Subcutaneous abdominal adipose tissue (tissue), 5 donors: ENCODE data around the gene SLC18A3.

Experiments used
- H3K27ac ChIP-seq: one replicate; pipeline ENCODE4 v1.7.0; 2013; ENCODE audit warnings: low read depth, mild to moderate bottlenecking, inconsistent platforms, low read length, moderate library complexity
- H3K27me3 ChIP-seq, 5 donors: one replicate each; pipeline ENCODE4 v1.7.0; 2013; ENCODE audit warnings: low read length in 5 of 5, inconsistent platforms in 1 of 5; ENCODE audit not compliant: control insufficient read depth in 5 of 5, insufficient read depth in 4 of 5
- H3K36me3 ChIP-seq, 5 donors: one replicate each; pipeline ENCODE4 v1.7.0; 2013; ENCODE audit warnings: low read length in 5 of 5; ENCODE audit not compliant: control insufficient read depth in 5 of 5, insufficient read depth in 5 of 5
- H3K4me1 ChIP-seq, 5 donors: one replicate each; pipeline ENCODE4 v1.7.0; 2013; ENCODE audit warnings: low read length in 5 of 5, mild to moderate bottlenecking in 3 of 5, moderate library complexity in 1 of 5; ENCODE audit not compliant: control insufficient read depth in 5 of 5, insufficient read depth in 5 of 5
- H3K4me3 ChIP-seq, 5 donors: one replicate each; pipeline ENCODE4 v1.7.0; 2013; ENCODE audit warnings: low read length in 5 of 5, low read depth in 1 of 5
- H3K9ac ChIP-seq, 5 donors: one replicate each; pipeline ENCODE4 v1.7.0; 2013; ENCODE audit warnings: low read length in 5 of 5, mild to moderate bottlenecking in 4 of 5, moderate library complexity in 3 of 5
- H3K9me3 ChIP-seq, 5 donors: one replicate each; pipeline ENCODE4 v1.7.0; 2013; ENCODE audit warnings: low read length in 5 of 5; ENCODE audit not compliant: control insufficient read depth in 5 of 5
- donor health status: healthy.
- donor health status: healthy.
- donor health status: healthy.
- donor health status: healthy.
- donor health status: healthy.

SLC18A3 gene

DNA sequence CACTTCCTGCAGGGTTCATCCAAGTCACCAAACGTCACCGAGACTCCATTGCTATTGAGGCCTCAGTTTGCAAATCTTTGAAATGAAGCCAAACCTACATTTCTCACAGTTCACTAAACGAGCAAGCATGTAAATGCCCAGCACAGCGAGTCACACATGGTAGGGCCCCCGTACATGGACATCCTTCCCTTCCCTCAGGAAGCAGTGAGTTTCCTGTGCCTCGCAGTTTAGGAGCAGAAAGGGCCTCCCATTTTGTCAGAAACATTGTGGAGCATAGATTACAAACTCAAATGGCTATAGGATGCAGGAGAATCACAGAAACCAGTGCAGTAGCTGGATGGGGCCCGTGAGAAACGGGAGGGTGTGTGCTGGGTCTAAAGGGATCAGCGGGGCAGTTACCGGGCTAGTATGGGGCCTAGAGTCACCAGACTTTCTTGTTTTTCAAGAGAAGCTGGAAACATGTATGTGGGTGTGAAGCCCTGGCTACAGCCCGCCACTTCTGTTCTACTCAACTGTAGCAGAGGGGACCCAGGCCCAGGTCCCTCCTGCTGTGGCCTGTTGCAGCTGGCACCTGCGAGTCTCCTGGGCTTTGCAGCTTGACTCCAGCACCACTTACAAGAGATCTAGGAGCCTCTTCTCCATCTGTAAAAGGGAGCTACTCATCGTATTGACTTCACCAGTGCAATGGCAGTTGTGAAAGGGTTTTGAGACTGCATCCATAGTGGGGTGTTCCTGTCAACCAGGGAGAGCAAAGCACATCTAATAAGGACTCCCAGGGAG is 14.2 kb upstream of the SLC18A3 start:
- Histone ChIP-seq H3K27ac (no peak overlapping the region), H3K4me1 (no peaks in the 10 kb centered on the region), H3K36me3 (no peaks in the 10 kb centered on the region), H3K9me3 (no peaks in the 10 kb centered on the region), H3K27me3 (peaks cover 0 to 19% (median 12%) of the 10 kb centered on the region in 5 donors), H3K4me3 (no peak overlapping the region), H3K9ac (no peak overlapping the region)

DNA sequence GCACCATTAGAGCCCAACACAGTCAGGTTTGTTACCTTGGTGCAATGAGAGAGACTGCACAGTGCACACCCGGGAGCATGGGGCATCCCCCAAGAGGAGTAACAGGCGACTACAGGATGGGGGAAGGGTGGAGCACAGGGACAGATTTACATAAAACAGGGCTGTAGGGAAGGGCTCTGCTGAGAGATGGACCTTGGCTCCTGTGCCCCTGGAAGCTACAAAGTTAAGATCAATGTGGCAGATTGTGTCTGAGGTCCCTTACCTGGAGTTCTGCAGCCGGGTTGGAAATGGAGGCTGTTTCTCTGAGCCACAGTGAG is 13.7 kb upstream of the SLC18A3 start:
- H3K27me3 ChIP-seq = peaks cover 0 to 18% (median 12%) of the 10 kb centered on the region in 5 donors
- H3K36me3 ChIP-seq = no peaks in the 10 kb centered on the region
- H3K4me1 ChIP-seq = no peaks in the 10 kb centered on the region
- no peak overlapping the region for H3K27ac ChIP-seq
- H3K9me3 ChIP-seq = no peaks in the 10 kb centered on the region
- H3K9ac ChIP-seq = no peak overlapping the region
- no peak overlapping the region for H3K4me3 ChIP-seq

DNA sequence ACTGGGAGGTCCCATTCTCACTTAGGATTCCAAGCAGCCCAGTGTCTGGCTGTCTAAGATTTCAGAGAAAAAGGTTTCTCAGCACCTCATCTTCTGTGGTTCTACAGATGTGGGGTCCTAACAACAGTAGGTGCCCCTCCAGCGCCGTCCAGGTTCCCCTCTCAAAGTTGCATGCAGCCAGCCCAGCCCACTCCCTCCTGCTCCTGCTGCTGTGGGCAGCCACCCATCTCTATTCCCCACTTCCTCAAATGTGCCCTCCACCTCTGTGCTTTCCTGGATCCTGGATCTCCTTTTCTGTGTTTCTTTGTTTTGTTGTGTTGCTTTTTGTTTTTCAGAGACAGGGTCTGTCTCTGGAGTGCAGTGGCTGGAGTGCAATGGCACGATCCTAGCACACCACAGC is 13.3 kb upstream of the SLC18A3 start:
- no peak overlapping the region for H3K27ac ChIP-seq
- H3K27me3 ChIP-seq = peaks cover 0 to 18% (median 12%) of the 10 kb centered on the region in 5 donors
- no peak overlapping the region for H3K9ac ChIP-seq
- H3K9me3 ChIP-seq = no peaks in the 10 kb centered on the region
- no peak overlapping the region for H3K4me3 ChIP-seq
- no peaks in the 10 kb centered on the region for H3K36me3 ChIP-seq
- no peaks in the 10 kb centered on the region for H3K4me1 ChIP-seq

DNA sequence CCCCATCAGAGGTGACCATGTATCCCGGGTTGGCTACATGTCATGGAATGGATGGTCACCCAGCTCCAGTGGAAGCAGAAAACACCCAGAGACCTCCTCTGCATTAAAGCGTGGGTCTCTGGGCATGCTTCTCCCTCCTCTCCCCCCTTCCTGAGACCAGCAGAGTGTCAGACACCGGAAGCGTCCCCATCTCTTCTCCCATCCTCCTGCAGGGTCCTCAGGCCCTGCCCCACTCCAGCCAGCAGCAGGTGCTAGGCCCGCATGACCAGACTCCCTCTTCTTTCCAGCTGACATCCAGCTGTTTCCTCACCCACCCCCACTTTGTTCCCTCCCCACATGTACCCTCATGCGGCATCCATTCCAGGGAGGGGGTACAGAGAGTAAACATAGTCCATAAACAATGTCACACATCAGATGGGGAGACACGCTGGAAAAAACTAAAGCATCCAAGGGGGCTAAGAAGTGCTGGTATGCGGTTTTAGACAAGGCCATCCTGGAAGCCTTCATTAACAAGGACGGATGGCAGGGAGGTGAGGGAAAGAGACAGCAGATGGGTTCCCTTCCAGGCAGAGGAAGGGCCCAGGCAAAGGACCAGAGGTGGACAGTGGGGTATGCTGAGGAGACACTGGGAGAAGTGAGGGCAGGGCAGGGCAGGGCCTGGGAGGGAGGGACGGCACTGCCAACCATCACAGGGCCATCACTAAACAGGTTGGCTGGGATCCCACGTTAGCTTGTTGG is 12.5 kb upstream of the SLC18A3 start:
- H3K27me3 ChIP-seq = peaks cover 0 to 24% (median 18%) of the 10 kb centered on the region in 5 donors
- H3K36me3 ChIP-seq = no peaks in the 10 kb centered on the region

GRCh38 chr10:49598164-49598856 is 11.8 kb upstream of the SLC18A3 start:
- no peak overlapping the region for H3K9ac ChIP-seq
- H3K27ac ChIP-seq = no peak overlapping the region
- H3K9me3 ChIP-seq = no peaks in the 10 kb centered on the region
- H3K4me1 ChIP-seq = no peaks in the 10 kb centered on the region
- peaks cover 0 to 29% (median 18%) of the 10 kb centered on the region in 5 donors for H3K27me3 ChIP-seq
- H3K4me3 ChIP-seq = no peak overlapping the region
- H3K36me3 ChIP-seq = no peaks in the 10 kb centered on the region

More for the DNA sequence above, 12.5 kb upstream of the SLC18A3 start:
- H3K27ac ChIP-seq = no peak overlapping the region
- H3K9me3 ChIP-seq = no peaks in the 10 kb centered on the region
- no peak overlapping the region for H3K4me3 ChIP-seq
- no peaks in the 10 kb centered on the region for H3K4me1 ChIP-seq
- H3K9ac ChIP-seq = no peak overlapping the region

DNA sequence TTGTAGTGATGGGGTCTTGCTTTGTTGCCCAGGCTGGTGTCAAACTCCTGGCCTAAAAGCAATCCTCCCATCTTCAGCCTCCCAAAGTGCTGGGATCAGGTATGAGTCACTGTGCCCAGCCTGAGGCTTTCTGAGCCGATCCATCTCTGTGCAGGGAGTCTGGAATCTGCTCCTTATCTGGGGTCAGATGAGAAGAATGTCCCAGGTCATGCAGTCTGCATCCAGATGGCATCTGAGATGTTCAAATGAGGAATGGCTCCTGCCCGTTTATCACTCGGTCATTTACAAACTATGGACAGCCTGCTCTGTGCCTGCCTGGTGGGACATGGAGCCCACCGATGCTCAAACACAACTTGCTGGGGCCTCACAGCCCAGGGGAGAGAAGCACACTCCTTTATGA is 11.1 kb upstream of the SLC18A3 start:
- no peak overlapping the region for H3K27ac ChIP-seq
- H3K27me3 ChIP-seq = peaks cover 0 to 28% (median 20%) of the 10 kb centered on the region in 5 donors
- H3K9me3 ChIP-seq = no peaks in the 10 kb centered on the region

GRCh38 chr10:49599546-49599945 is 10.6 kb upstream of the SLC18A3 start:
- no peak overlapping the region for H3K27ac ChIP-seq
- no peaks in the 10 kb centered on the region for H3K36me3 ChIP-seq
- no peaks in the 10 kb centered on the region for H3K9me3 ChIP-seq
- no peaks in the 10 kb centered on the region for H3K4me1 ChIP-seq
- peaks cover 0 to 28% (median 22%) of the 10 kb centered on the region in 5 donors for H3K27me3 ChIP-seq
- no peak overlapping the region for H3K9ac ChIP-seq
- H3K4me3 ChIP-seq = no peak overlapping the region

More for the DNA sequence above, 11.1 kb upstream of the SLC18A3 start:
- H3K9ac ChIP-seq = no peak overlapping the region
- H3K4me1 ChIP-seq = no peaks in the 10 kb centered on the region
- H3K36me3 ChIP-seq = no peaks in the 10 kb centered on the region
- H3K4me3 ChIP-seq = no peak overlapping the region

GRCh38 chr10:49600046-49600445 is 10.1 kb upstream of the SLC18A3 start:
- Histone ChIP-seq H3K27ac (no peak overlapping the region), H3K9me3 (no peaks in the 10 kb centered on the region), H3K9ac (no peak overlapping the region), H3K4me3 (no peak overlapping the region), H3K36me3 (no peaks in the 10 kb centered on the region), H3K4me1 (no peaks in the 10 kb centered on the region), H3K27me3 (peaks cover 0 to 28% (median 20%) of the 10 kb centered on the region in 5 donors)

DNA sequence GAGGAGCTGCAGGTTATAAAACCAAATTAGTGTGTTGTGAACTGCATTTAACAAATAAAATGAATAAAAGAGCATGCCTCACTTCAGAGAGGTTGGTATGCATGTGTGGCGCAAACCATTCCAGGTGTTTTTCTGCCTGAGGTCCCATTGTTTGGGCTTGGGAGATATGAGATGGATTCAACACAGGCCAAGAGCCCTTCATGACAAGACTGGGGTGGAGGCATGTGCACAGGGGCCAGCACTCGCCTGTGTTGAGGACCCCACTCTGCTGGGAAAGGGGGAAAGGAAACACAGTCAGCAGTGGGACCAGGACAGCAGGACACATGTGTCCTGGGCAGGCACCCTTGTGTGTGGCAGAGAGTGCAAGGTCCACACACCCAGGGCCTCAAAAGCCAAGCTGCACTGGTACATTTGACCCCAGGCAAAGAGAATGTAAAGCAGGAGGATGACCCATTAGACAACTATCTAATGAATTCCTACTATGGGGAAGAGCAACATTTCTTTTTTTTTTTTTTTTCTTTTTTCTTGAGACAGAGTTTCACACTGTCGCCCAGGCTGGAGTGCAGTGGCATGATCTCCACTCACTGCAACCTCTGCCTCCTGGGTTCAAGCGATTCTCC is 9.2 kb upstream of the SLC18A3 start:
- Histone ChIP-seq H3K27ac (no peak overlapping the region), H3K27me3 (peaks cover 0 to 24% (median 22%) of the 10 kb centered on the region in 5 donors), H3K9me3 (no peaks in the 10 kb centered on the region), H3K4me3 (no peak overlapping the region), H3K36me3 (no peaks in the 10 kb centered on the region), H3K9ac (no peak overlapping the region), H3K4me1 (no peaks in the 10 kb centered on the region)
